Fibroblast of mammary gland (primary cell): Measurements from ENCODE around the gene PCSK4.
A peak's percentile ranks its signal among the peaks of the same experiment; 100 is the strongest.
"Not testable (repeated sequence)": the region's sequence is repeated elsewhere in the genome, so short reads cannot be mapped to it uniquely, and the experiment has no call there.

ENCODE experiments used
- DNase-seq: peaks from one replicate; pipeline ENCODE4 v3.0.0-alpha.2; 2010; ENCODE audit warnings: low read depth
- H3K4me3 ChIP-seq: 2 replicates; pipeline ENCODE4 v1.5.1; 2011; ENCODE audit warnings: low read depth, mild to moderate bottlenecking, low read length, moderate library complexity; ENCODE audit not compliant: control insufficient read depth
- TF ChIP-seq, protein P1 (sequence below): conservative IDR thresholded peaks from 2 replicates; pipeline ENCODE4 v1.5.1; 2011; ENCODE audit warnings: low read depth, low read length, inconsistent platforms; ENCODE audit not compliant: control insufficient read depth, insufficient read depth

PCSK4 gene

DNA sequence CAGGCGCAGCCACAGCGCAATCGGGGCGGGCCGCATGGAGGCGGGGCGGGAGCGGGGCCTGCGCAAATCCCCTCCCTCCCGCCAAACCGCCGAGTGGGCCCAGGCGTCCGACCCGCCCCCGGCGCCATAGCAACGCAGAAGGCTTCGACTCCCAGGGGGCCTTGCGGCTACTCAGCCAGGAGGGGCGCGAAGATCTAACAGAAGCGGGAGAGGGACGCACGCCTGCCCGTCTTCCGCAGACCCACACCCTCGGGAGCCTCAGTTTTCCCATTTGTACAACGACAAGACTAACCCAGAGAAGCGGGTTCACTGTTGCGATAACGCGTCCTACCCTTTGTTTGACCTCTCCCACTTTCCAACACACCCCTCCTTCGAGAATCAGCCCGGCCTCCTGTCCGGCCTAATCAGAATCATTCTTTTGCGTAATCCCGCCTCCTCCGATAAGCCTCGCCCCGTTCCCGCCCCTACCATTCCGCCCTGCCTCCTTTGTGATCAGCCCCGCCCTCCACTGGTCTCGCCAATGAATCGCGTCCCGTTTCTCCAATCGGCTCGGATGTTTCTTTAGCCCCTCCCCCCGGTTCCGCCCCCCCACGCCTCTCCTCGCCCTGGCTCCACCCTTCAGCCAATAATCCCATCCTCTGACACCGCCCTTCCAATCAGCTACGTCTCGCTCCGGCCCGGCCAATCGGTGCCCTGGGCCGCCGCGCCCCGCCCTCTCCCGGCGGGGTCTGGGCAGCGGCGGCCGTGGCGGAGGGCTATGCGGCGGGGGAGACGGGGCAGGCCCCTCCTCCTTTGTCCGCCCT, at the start of gene PCSK4:
TSS of gene PCSK4 (minus strand) at position 40 of the 803 bp plus-strand sequence. CDS start at position 36, 4 bp downstream.
- peak within 1 kb of the TSS; percentile 63 for H3K4me3 ChIP-seq
- TF ChIP-seq, protein P1, sequence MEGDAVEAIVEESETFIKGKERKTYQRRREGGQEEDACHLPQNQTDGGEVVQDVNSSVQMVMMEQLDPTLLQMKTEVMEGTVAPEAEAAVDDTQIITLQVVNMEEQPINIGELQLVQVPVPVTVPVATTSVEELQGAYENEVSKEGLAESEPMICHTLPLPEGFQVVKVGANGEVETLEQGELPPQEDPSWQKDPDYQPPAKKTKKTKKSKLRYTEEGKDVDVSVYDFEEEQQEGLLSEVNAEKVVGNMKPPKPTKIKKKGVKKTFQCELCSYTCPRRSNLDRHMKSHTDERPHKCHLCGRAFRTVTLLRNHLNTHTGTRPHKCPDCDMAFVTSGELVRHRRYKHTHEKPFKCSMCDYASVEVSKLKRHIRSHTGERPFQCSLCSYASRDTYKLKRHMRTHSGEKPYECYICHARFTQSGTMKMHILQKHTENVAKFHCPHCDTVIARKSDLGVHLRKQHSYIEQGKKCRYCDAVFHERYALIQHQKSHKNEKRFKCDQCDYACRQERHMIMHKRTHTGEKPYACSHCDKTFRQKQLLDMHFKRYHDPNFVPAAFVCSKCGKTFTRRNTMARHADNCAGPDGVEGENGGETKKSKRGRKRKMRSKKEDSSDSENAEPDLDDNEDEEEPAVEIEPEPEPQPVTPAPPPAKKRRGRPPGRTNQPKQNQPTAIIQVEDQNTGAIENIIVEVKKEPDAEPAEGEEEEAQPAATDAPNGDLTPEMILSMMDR: no peak
- DNase-seq: peak; percentile 98

DNA sequence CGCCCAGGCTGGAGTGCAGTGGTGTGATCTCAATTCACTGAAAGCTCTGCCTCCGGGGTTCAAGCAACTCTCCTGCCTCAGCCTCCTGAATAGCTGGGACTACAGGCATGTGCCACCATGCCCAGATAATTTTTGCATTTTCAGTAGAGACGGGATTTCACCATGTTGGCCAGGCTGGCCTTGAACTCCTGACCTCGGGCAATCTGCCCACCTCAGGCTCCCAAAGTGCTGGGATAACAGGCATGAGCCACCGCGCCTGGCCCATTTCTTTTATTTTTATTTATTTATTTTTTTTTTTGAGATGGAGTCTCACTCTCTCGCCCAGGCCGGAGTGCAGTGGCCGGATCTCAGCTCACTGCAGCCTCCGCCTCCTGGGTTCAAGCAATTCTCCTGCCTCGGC, 49.6 kb upstream of the PCSK4 start:
- not testable (repeated sequence) for DNase-seq

DNA sequence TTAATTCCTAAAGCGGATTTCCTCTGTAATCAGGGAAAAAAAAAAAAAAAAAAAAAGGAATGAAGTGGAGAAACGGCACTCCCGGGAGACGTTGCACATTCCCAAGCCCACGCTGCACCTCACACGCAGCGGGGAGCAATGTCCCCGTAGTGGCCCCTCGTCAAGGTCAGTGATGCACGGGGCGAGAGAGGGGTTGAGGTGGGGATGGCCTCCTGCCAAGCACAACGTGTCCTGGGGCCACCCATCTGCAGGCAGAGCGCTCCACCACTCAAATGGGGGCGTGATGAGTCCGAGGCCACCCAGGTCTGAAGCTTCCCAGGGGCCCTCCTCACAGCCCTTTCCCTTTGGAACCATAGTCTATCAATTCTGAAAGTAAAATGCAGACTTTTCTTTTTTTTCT, 48.8 kb upstream of the PCSK4 start:
- H3K4me3 ChIP-seq: no peak overlapping the region
- DNase-seq: peak; percentile 36
- TF ChIP-seq, protein P1: no peak

More for the DNA sequence above, 49.6 kb upstream of the PCSK4 start:
- not testable (repeated sequence) for H3K4me3 ChIP-seq

DNA sequence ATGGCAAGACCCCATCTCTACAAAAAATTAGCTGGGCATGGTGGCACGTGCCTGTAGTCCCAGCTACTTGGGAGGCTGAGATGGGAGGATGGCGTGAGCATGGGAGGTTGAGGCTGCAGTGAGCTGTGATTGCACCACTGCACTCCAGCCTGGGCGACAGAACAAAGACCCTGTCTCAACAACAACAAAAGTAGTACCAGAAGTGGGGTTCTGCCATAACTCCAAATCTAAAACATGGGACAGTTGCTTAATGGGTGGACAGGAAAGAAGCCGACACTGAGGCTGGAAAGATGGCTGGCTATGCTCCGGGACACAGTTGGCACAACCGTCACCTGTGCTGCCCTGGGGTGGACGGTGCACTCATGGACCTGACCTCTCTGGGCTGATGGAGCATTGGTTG, 45.5 kb upstream of the PCSK4 start:
- DNase-seq, H3K4me3 ChIP-seq: not testable (repeated sequence)

DNA sequence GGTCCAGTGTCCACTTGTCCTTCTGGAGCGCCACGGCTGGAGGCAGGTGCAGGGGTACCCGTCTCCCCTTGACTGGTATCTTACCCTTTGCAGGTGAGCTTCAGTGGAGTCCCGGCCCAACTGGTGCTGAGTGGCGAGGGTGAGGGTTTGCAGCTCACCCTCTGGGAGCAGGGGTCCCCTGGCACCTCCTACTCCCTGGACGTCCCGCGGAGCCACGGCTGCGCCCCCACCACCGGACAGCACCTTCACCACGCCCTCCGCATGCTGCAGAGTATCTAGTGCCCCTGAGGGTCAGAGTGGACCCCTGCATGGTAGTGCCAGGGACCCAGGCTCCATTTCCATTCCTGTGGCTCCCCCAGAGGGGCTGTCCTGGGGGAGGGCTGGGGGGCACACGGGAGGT, 44.8 kb upstream of the PCSK4 start:
- TF ChIP-seq, protein P1: no peak
- no peak for DNase-seq
- no peak overlapping the region for H3K4me3 ChIP-seq

DNA sequence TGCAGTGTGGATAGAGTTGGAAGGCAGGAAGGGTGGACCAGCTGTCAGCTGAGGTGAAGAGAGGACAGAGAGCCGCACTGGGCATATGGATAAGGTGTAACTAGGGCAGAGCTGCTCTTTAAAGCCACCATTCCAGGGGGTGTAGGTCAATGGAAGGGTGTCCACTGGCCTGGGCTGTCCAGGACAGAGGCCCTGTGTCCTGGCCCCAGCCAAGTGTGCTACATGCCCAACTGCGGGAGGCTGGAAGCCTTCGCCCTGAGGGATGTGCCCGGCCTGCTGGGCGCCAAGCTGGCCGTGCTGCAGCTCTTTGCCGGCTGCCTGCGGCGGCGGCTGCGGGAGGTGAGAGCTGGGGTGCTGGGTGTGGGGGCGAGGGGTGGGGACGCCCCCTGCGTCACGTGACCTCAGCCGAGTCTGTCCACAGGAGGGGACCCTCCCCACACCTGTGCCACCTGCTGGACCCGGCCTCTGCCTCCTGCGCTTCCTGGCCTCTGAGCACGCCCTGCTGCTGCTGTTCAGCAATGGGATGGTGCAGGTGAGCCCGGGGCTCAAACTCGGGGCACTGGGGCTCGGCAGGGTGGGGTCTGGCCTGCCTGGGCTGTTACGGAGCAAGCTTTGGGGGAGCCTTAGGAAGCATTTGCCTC, 43.5 kb upstream of the PCSK4 start:
- TF ChIP-seq, protein P1: no peak
- no peak for DNase-seq
- H3K4me3 ChIP-seq: no peak overlapping the region

DNA sequence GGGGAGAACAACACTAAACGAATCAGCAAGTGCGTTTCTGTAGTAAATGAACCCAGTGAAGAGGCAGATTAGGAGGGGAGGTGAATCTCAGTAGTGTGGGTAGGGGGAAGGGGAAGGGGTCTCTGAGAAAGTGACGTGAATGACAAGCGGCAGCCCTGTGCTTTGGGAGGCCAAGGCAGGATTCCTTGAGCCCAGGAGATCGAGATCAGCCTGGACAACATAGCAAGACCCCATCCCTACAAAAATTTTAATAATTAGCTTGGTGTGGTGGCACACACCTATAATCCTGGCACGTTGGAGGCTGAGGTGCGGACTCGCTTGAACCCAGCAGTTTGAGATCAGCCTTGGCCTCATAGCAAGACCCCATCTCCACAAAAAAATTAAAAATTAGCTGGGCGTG, 41.9 kb upstream of the PCSK4 start:
- no peak for DNase-seq
- H3K4me3 ChIP-seq: no peak overlapping the region
- TF ChIP-seq, protein P1: no peak
